Heart left ventricle (tissue), 16 donors: ENCODE measurements around the gene CYB561A3. TPM values are rescaled to one million over a fixed set of nuclear protein-coding genes. Genes with fewer than 3 reads are reported as not detected.

Source experiments
- ATAC-seq, 4 donors: fragments of 200-7000 bp; cut with Tn5 transposase; one replicate each; pipeline ENCODE4 v1.9.1; 2020 to 2022; ENCODE audit warnings: moderate library complexity in 4 of 4, mild to moderate bottlenecking in 3 of 4, moderate number of reproducible peaks in 1 of 4
- DNase-seq, 5 donors: peaks; one replicate each; pipeline ENCODE4 v3.0.0-alpha.2; 2020
- H3K27ac ChIP-seq, 12 donors: fragments of 200-600 bp; sonication (generic) in 4 of 12; one replicate each; pipeline versions ENCODE4 v1.5.0 to v1.8.0; 2016 to 2022; ENCODE audit warnings: mild to moderate bottlenecking in 2 of 12
- H3K27me3 ChIP-seq, 9 donors: fragments of 200-600 bp; sonication (generic) in 2 of 9; one replicate each; pipeline versions ENCODE4 v1.5.1 to v1.8.0; 2016 to 2022; ENCODE audit warnings: mild to moderate bottlenecking in 3 of 9
- H3K36me3 ChIP-seq, 9 donors: fragments of 200-600 bp; sonication (generic) in 2 of 9; one replicate each; pipeline versions ENCODE4 v1.5.0 to v1.8.0; 2018 to 2022; ENCODE audit warnings: mild to moderate bottlenecking in 2 of 9
- H3K4me1 ChIP-seq, 12 donors: fragments of 200-600 bp; sonication (generic) in 4 of 12; one replicate each; pipeline versions ENCODE4 v1.5.0 to v1.8.0; 2016 to 2022; ENCODE audit warnings: mild to moderate bottlenecking in 3 of 12
- H3K4me3 ChIP-seq, 12 donors: fragments of 200-600 bp; sonication (generic) in 4 of 12; one replicate each; pipeline versions ENCODE4 v1.5.0 to v1.8.0; 2017 to 2022; ENCODE audit warnings: mild to moderate bottlenecking in 9 of 12, moderate library complexity in 4 of 12
- H3K9me3 ChIP-seq, 12 donors: fragments of 200-600 bp; sonication (generic) in 4 of 12; one replicate each; pipeline versions ENCODE4 v1.5.0 to v1.8.0; 2016 to 2022; ENCODE audit warnings: mild to moderate bottlenecking in 1 of 12
- POLR2A ChIP-seq, 2 donors: fragments of 450-650 bp; IDR thresholded peaks; one replicate each; pipeline ENCODE4 v1.6.1; 2017; ENCODE audit warnings: antibody characterized with exemption in 2 of 2, mild to moderate bottlenecking in 2 of 2, moderate library complexity in 2 of 2
- WGBS, 4 donors: extraction: QIAGEN DNeasy Blood & Tissue Kit in 2 of 4; methylation state at CpG; one replicate each; pipeline versions ENCODE4 v1.1.5 to v1.1.7; 2013 to 2018; 5-methylcytosine and 5-hydroxymethylcytosine counted together
- intact Hi-C, 10 donors: fragments of 100-400 bp; cut with DNase I; formaldehyde crosslinking; loops; one replicate each; pipeline versions ENCODE4 v1.11.1 to v1.14.2; 2022
- polyA plus RNA-seq, 2 donors: library from polyadenylated mRNA; stranded (reverse); fragments of 200-250 nt; gene quantifications; one replicate each; pipeline ENCODE4 v1.2.3, GENCODE V29; 2013
- total RNA-seq, 9 donors: library from RNA; depleted of rRNA in 2 of 9; stranded (reverse); fragments of >200 nt in 2 of 9; fragmentation: NEBNext Ultra II Directional in 3 of 9; extraction: Animal tissue kit (Norgen Biotek cat#: 25700) in 3 of 9; gene quantifications; one replicate each; pipeline versions ENCODE4 v1.1.0 to v1.2.4, GENCODE V29; 2016 to 2023
- TF ChIP-seq, protein P1 (sequence below), 12 donors: fragments of 200-600 bp; sonication (generic) in 4 of 12; IDR thresholded peaks; one replicate each; pipeline versions ENCODE4 v1.5.0 to v1.8.0; 2018 to 2022; ENCODE audit warnings: antibody characterized with exemption in 12 of 12, mild to moderate bottlenecking in 5 of 12
- donor health status: ischemic (EF 13 %, LVEDD 7.1; RV severe dilation, severe dysfunction).
- donor health status: healthy with polysubstance abuse.
- donor health status: DM: no; HTN: yes; CAD: no.
- donor health status: DM: no; HTN: no; CAD: no.
- donor health status: ischemic (EF 25% LVEDD 6.9; RV normal size, moderate dysfunction).
- donor health status: ischemic (EF 25% LVEDD 5.7; RV mildly dilated, moderate dysfunction).
- donor health status: healthy.
- donor health status: DM: yes; HTN: yes; CAD: no.
- donor health status: ischemic (EF 35%, LVEDD 5.7; RV mildly dilated, moderate dysfunction).
- donor health status: nonischemic (EF 11% LVEDD 7.7; RV severe dilation, severe dysfunction).
- donor health status: DM: yes; HTN: yes; CAD: no.
- donor health status: PGD.
- donor health status: ischemic (EF 29% LVEDD 5.4; RV normal size, mild dysfunction).
- donor health status: nonischemic (EF 23%, LVEDD 6.1; RV moderate dilation, normal function).

The CYB561A3 gene
- total and polyA plus RNA-seq, 11 donors, result 6.7 to 23.9 (median 11.9) TPM

DNA sequence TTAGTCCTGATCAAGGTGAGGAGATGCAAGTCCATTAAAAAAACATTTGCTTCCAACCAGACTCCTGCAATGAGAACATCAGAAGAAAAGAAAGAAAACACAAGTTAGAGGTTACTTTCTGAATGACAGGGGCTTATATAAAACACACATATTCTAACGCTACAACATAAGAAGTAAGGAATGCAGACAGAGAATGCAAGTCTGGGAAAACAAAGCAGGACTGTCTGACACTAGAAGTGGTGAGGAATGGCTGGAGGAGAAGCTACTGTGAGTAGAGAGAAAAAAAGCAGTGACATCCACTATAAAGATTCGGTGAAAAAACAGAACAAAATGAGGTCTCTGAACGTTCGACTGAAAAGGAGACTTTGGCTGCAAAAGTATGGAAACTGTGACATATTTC lies 43.0 kb upstream of the CYB561A3 start:
- ATAC-seq (no peak), DNase-seq (no peak)
- WGBS, 4 donors, result 83 to 86% (median 85%) methylated on average over 4 of the region's 4 CpGs
- no peak for TF ChIP-seq POLR2A (IDR thresholded peaks at IDR 0.05)
- TF ChIP-seq, protein P1, sequence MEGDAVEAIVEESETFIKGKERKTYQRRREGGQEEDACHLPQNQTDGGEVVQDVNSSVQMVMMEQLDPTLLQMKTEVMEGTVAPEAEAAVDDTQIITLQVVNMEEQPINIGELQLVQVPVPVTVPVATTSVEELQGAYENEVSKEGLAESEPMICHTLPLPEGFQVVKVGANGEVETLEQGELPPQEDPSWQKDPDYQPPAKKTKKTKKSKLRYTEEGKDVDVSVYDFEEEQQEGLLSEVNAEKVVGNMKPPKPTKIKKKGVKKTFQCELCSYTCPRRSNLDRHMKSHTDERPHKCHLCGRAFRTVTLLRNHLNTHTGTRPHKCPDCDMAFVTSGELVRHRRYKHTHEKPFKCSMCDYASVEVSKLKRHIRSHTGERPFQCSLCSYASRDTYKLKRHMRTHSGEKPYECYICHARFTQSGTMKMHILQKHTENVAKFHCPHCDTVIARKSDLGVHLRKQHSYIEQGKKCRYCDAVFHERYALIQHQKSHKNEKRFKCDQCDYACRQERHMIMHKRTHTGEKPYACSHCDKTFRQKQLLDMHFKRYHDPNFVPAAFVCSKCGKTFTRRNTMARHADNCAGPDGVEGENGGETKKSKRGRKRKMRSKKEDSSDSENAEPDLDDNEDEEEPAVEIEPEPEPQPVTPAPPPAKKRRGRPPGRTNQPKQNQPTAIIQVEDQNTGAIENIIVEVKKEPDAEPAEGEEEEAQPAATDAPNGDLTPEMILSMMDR (IDR thresholded peaks at IDR 0.05), result no peak
- no peak overlapping the region for H3K27ac ChIP-seq
- H3K4me1 ChIP-seq, result no peaks in the 10 kb centered on the region
- H3K4me3 ChIP-seq, result no peak overlapping the region
- peaks cover 0 to 100% (median 89%) of the 10 kb centered on the region in 9 donors for H3K36me3 ChIP-seq
- H3K27me3 ChIP-seq, result no peaks in the 10 kb centered on the region
- intact Hi-C loops, result no loop called here
- H3K9me3 ChIP-seq, result no peaks in the 10 kb centered on the region

DNA sequence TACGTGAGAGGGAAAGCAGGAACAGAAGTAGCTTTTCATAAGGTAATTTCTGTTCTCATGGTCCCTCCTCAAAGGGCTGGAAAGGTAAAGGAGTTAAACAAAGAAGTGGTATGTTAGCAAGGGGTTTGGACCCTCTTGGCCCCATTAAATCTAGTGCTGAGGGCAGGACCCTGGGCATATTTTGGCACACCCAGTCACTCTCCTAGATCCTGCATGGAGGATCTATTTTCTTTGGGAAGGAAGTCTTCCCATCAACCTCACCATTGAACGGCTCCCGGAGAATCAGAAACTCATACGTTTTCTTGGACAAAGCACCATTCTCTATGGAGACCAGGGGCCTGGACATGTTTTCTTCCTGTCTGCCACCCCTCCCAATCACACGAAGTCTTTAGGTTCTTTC lies 42.4 kb upstream of the CYB561A3 start:
- Histone ChIP-seq H3K27ac (no peak overlapping the region), H3K36me3 (peaks cover 0 to 98% (median 86%) of the 10 kb centered on the region in 9 donors)
- DNase-seq, result no peak

DNA sequence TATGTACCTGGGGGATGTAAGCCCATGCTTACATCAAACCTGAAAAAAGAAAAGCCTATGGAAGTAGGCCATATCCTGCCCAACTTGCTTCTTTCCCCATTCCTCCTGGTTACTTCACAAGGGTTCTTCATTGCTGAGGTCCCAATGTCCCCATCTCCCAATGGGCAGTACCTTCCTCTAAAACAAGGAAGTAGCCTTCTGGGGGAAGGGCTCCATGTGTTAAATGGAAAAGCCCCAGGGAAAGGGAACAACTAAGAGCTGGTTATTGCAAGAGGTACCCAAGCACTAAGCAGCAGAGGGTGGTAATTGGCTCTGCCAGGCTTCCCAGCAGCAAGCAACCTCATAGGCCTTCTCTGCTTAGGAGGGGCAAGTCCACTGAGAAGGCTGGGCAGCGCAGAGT lies 42.0 kb upstream of the CYB561A3 start:
- Histone ChIP-seq H3K36me3 (peaks cover 0 to 98% (median 86%) of the 10 kb centered on the region in 9 donors), H3K27me3 (no peaks in the 10 kb centered on the region), H3K9me3 (no peaks in the 10 kb centered on the region), H3K4me1 (no peaks in the 10 kb centered on the region), H3K4me3 (no peak overlapping the region), H3K27ac (no peak overlapping the region)
- ATAC-seq (no peak), DNase-seq (no peak)
- intact Hi-C loops, result no loop called here
- WGBS, 4 donors, result 92 to 100% (median 95%) methylated on average over 1 of the region's 1 CpG
- TF ChIP-seq, protein P1 (IDR thresholded peaks at IDR 0.05), result no peak
- no peak for TF ChIP-seq POLR2A (IDR thresholded peaks at IDR 0.05)

More for the DNA sequence above, 42.4 kb upstream of the CYB561A3 start:
- TF ChIP-seq POLR2A (IDR thresholded peaks at IDR 0.05), result no peak
- TF ChIP-seq, protein P1 (IDR thresholded peaks at IDR 0.05), result no peak
- no peaks in the 10 kb centered on the region for H3K9me3 ChIP-seq
- no peaks in the 10 kb centered on the region for H3K27me3 ChIP-seq
- 58 to 69% (median 65%) methylated on average over 5 of the region's 5 CpGs for WGBS, 4 donors
- no peak overlapping the region for H3K4me3 ChIP-seq
- no peaks in the 10 kb centered on the region for H3K4me1 ChIP-seq
- ATAC-seq, result no peak
- intact Hi-C loops, result no loop called here

DNA sequence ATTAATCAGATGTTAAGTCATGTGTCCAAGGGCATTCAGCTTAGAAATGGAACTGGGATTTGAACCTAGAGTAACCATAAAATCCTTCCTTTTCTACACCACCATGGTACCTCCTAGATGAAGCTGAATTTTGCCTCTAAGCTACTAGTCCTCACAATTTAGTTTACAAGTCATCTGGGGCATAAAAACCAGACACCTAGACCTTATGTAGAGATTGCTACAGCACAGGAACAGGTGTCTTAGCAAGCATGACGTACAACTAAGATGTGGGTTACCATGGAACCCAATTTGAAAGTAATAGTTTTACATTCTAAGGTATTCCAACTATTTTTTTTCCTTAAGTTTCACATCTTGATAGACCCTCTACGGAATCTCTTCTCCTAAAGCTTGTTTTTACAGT lies 39.9 kb upstream of the CYB561A3 start:
- Histone ChIP-seq H3K4me1 (no peaks in the 10 kb centered on the region), H3K9me3 (no peaks in the 10 kb centered on the region), H3K27ac (no peak overlapping the region), H3K27me3 (no peaks in the 10 kb centered on the region), H3K4me3 (no peak overlapping the region), H3K36me3 (peaks cover 0 to 97% (median 80%) of the 10 kb centered on the region in 9 donors)
- TF ChIP-seq, protein P1 (IDR thresholded peaks at IDR 0.05), result no peak
- TF ChIP-seq POLR2A (IDR thresholded peaks at IDR 0.05), result no peak
- DNase-seq (no peak), ATAC-seq (no peak)
- 91 to 96% (median 94%) methylated on average over 2 of the region's 2 CpGs for WGBS, 4 donors
- intact Hi-C loops, result no loop called here
